KOPT-K1 (cell line): ENCODE measurements around the gene MIPOL1.

Source experiments
- H3K27ac ChIP-seq: fragments of 200-600 bp; sonication (generic); 2 replicates; pipeline ENCODE4 v1.5.1; 2016; ENCODE audit warnings: antibody characterized with exemption, mild to moderate bottlenecking, low read depth, low read length; ENCODE audit not compliant: poor library complexity, severe bottlenecking
- H3K36me3 ChIP-seq: fragments of 200-600 bp; sonication (generic); 2 replicates; pipeline ENCODE4 v1.5.1; 2017; ENCODE audit warnings: antibody characterized with exemption, mild to moderate bottlenecking, low read length, moderate library complexity; ENCODE audit not compliant: insufficient read depth
- H3K9me3 ChIP-seq: fragments of 200-600 bp; sonication (generic); 2 replicates; pipeline ENCODE4 v1.5.1; 2017; ENCODE audit warnings: antibody characterized with exemption, low read length, mild to moderate bottlenecking; ENCODE audit not compliant: insufficient read depth, poor library complexity, severe bottlenecking

Gene MIPOL1

DNA sequence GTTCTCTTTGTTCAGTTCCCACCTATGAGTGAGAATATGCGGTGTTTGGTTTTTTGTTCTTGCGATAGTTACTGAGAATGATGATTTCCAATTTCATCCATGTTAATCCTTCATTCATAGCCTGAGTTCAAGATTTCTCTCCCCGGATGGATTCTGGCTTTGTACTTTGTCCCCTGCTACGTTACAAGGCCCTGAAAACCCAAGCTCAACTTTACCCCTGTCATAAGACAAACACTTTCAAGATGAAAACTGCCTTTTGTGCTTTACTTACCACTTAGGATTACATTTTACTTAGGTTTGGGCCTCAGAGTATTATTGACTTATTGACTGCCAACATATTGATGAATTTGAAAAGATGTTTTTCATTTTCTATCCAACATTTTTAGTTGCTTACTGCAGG is 361.0 kb downstream of the MIPOL1 start:
- Histone ChIP-seq H3K36me3 (no peaks in the 10 kb centered on the region), H3K9me3 (no peaks in the 10 kb centered on the region), H3K27ac (no peak overlapping the region)

GRCh38 chr14:37559386-37559785 is 361.6 kb downstream of the MIPOL1 start:
- no peak overlapping the region for H3K27ac ChIP-seq
- no peaks in the 10 kb centered on the region for H3K9me3 ChIP-seq
- H3K36me3 ChIP-seq: no peaks in the 10 kb centered on the region

DNA sequence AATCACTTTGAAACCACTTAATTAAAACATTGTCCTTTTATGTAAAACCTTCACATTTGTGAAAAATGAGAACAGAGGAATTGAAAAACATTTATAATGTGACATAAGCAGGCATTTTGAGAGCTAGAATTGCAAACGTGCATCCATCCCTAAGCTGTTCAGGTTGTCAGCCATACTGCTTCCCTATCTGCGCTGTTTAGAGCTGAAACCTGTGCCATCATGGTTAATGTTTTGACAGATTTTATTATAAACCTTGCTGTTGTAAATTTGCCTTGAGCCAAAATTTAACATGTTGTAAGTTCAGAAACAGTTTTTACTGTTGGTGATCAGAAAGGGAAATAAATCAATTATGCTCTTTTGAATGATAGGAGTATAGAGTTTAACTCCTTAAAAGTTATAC is 365.5 kb downstream of the MIPOL1 start:
- no peaks in the 10 kb centered on the region for H3K9me3 ChIP-seq
- no peak overlapping the region for H3K27ac ChIP-seq

DNA sequence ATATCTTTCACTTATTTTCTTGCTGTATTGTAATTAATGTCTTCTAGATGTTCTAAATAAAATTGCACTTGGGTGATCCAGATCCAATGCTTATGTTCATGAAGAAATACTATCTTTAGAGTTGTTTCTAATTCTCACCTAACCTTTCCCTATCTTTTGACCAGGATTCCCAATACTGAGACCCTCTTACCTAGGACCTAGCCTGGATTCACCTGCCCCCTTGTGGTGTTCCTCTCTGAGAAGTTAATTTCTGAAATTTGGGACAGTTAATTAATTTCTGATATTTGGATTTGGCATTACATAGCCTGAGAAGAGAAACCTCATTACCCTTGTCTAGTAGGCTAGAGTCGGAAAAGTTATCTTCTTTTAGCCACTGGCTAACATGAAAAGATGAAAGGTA is 367.8 kb downstream of the MIPOL1 start:
- no peaks in the 10 kb centered on the region for H3K36me3 ChIP-seq
- H3K27ac ChIP-seq: no peak overlapping the region
- H3K9me3 ChIP-seq: no peaks in the 10 kb centered on the region

More for the DNA sequence above, 365.5 kb downstream of the MIPOL1 start:
- H3K36me3 ChIP-seq: no peaks in the 10 kb centered on the region

- Histone ChIP-seq H3K9me3 (no peaks in the 10 kb centered on the region), H3K27ac (no peak overlapping the region)
Observed at GRCh38 chr14:37566811-37567371, 369.2 kb downstream of the MIPOL1 start.

GRCh38 chr14:37569729-37570128 is 372.0 kb downstream of the MIPOL1 start:
- Histone ChIP-seq H3K27ac (no peak overlapping the region), H3K36me3 (no peaks in the 10 kb centered on the region), H3K9me3 (no peaks in the 10 kb centered on the region)

More at GRCh38 chr14:37566811-37567371, 369.2 kb downstream of the MIPOL1 start:
- H3K36me3 ChIP-seq: no peaks in the 10 kb centered on the region

- no peaks in the 10 kb centered on the region for H3K9me3 ChIP-seq
- no peak overlapping the region for H3K27ac ChIP-seq
- H3K36me3 ChIP-seq: no peaks in the 10 kb centered on the region
Observed at GRCh38 chr14:37571391-37571790, 373.7 kb downstream of the MIPOL1 start.

DNA sequence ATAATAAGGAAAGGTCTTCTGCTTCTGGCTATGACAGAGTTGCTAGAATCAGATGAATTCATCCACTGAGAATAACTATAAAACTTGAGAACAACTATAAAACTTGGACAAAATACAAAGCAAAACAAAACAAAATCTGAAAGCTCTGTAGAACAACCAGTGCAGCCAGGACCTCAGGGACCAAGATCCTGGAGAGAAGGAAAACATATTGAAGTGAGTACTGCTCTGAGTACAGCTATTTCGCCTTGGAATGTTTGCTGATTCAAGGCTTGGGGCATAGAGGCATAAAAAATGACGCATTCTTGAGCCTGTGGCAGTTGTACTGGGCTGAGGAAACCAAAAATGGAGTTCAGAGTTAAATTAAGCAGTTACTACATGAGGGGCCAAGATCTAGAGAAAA is 375.6 kb downstream of the MIPOL1 start:
- Histone ChIP-seq H3K27ac (no peak overlapping the region), H3K9me3 (no peaks in the 10 kb centered on the region), H3K36me3 (no peaks in the 10 kb centered on the region)

DNA sequence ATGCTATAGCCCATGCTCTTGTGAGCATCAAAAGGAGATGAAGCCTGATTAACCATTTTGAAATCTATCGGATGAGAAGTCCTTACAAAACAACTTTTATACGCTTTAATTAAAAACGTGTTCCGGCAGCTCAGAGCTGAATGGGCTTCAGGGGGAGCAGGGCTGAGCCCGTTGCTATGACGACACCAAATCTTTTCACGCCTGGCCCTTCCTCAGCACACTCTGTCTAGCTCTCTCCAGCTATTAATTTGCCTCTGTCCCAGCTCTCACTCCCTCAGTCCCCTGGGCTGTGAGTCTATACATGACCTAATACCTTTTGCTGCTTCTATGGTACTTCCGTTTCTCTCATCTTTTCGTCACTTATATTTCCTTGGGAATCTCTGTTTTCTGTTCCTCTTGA is 381.5 kb downstream of the MIPOL1 start:
- Histone ChIP-seq H3K36me3 (no peaks in the 10 kb centered on the region), H3K27ac (no peak overlapping the region), H3K9me3 (peaks cover 3% of the 10 kb centered on the region)

GRCh38 chr14:37580146-37580545 is 382.4 kb downstream of the MIPOL1 start:
- H3K9me3 ChIP-seq: peaks cover 11% of the 10 kb centered on the region
- H3K36me3 ChIP-seq: no peaks in the 10 kb centered on the region
- H3K27ac ChIP-seq: no peak overlapping the region

GRCh38 chr14:37583358-37584210 is 385.8 kb downstream of the MIPOL1 start:
- Histone ChIP-seq H3K27ac (no peak overlapping the region), H3K9me3 (peaks cover 11% of the 10 kb centered on the region), H3K36me3 (no peaks in the 10 kb centered on the region)

DNA sequence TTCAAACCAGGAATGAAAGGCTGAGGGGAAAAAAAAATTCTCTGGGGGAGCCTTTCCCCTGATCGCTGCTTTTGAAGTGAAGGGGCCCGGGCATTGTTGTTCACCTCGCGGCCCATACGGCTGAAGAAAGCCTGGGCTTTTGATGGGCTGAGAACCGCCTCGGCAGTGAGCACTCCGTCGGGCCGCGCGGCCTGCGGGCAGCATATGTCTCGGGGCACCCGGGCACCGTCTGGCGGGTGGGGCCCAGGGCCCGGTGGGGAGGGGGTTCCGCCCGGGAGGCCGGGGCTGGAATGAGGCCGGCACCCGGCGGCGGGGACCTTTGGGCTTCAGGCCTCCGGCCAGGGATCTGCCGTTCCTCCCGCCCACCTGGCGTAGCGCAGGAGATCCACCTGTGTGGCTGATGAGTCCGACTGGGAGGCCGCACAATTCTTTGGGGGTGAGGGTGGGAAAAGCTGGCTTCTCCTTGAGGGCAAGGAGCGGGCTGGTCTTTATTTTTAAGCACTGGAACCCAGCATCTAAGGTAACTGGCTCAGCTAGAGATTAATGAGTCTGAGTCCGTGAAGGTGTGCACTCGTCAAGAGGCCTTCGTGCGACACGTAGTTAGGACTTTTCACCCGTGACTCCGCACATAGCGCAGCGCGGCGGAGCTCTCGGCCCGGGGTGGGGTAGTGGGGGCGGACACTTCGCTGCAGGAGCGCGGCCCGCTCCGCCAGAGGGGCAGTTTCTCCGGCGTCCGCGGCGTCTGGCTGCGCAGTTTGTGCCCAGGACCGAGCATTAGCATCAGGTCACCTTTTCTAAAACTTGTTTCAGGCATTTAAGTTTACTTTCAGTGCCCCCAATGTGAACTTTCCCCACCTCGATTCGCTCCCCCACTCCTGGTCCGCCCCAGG is 386.7 kb downstream of the MIPOL1 start:
- Histone ChIP-seq H3K27ac (no peak overlapping the region), H3K36me3 (no peaks in the 10 kb centered on the region), H3K9me3 (peaks cover 11% of the 10 kb centered on the region)

GRCh38 chr14:37585101-37585511 is 387.4 kb downstream of the MIPOL1 start:
- Histone ChIP-seq H3K36me3 (no peaks in the 10 kb centered on the region), H3K27ac (no peak overlapping the region)

DNA sequence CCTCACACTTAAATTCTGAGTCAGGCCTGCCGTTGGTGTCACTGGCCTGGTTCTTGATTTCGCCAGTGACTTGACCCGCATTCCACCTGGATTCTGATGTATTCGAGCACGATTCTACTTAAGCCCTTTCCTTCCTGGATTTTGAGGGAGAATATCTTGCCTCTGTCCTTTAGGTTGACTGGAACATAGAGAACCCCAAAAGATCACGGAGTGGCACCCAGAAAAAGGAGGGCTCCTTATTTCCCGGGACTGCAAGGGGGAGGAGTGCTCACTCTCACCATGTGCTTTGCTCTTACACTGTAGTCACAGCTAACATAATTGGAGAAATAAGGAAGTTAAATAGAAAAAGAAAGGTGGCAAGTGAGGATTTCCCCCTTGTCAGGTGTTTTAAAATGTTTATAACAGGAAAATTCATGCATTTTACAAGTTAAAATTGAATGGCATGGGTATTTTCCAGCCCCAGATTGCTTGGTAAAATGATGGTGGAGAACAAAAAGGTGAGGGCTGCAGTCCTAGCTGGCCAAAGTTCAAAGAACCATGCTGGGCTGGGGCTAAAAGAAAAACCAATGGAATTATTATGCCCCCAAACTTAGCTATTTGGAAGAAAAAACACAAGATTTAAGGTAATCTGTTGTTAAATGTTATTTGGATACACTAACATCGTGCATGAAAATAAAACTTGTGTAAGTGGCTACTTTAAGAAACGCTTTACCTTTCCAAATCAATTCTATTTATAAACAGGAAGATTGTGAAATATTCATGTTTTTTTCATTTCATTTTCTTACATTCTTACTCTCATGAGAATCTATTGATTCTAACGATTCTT is 388.4 kb downstream of the MIPOL1 start:
- H3K27ac ChIP-seq: no peak overlapping the region

More at GRCh38 chr14:37585101-37585511, 387.4 kb downstream of the MIPOL1 start:
- peaks cover 11% of the 10 kb centered on the region for H3K9me3 ChIP-seq

More for the DNA sequence above, 388.4 kb downstream of the MIPOL1 start:
- Histone ChIP-seq H3K36me3 (no peaks in the 10 kb centered on the region), H3K9me3 (peaks cover 11% of the 10 kb centered on the region)
